DND-41 (cell line): Measurements from ENCODE around the gene POU2F3.
"Not testable (repeated sequence)": the region's sequence is repeated elsewhere in the genome, so short reads cannot be mapped to it uniquely, and the experiment has no call there.

Source experiments
- ATAC-seq: fragments of 200-7000 bp; cut with Tn5 transposase; 3 replicates; pipeline ENCODE4 v1.9.1; 2021; ENCODE audit warnings: low read depth; ENCODE audit not compliant: insufficient read depth
- DNase-seq: peaks from one replicate; pipeline ENCODE4 v3.0.0-alpha.2; 2020
- H2AFZ ChIP-seq: 2 replicates; pipeline ENCODE4 v1.6.0; 2012; ENCODE audit warnings: low read depth, low read length
- H3K27ac ChIP-seq: 2 replicates; pipeline ENCODE4 v1.5.1; 2012; ENCODE audit warnings: low read length, inconsistent platforms
- H3K27me3 ChIP-seq: fragments of 200-600 bp; sonication (generic); 2 replicates; pipeline ENCODE4 v1.6.0; 2012; ENCODE audit warnings: low read length, mild to moderate bottlenecking, inconsistent platforms; ENCODE audit not compliant: insufficient read depth, poor library complexity
- H3K36me3 ChIP-seq: 2 replicates; pipeline ENCODE4 v1.5.1; 2012; ENCODE audit warnings: low read length, inconsistent platforms; ENCODE audit not compliant: insufficient read depth
- H3K4me1 ChIP-seq: 2 replicates; pipeline ENCODE4 v1.5.1; 2012; ENCODE audit warnings: mild to moderate bottlenecking, low read length; ENCODE audit not compliant: insufficient read depth
- H3K4me2 ChIP-seq: 2 replicates; pipeline ENCODE4 v1.6.0; 2012; ENCODE audit warnings: mild to moderate bottlenecking, moderate library complexity, low read length, inconsistent platforms; ENCODE audit not compliant: insufficient read depth
- H3K4me3 ChIP-seq, 2 experiments: fragments of 200-600 bp in 1 of 2; shearing (Covaris generic) in 1 of 2; 2 replicates each; pipeline ENCODE4 v1.5.1; 2012 to 2016; ENCODE audit warnings: inconsistent platforms in 2 of 2, low read length in 2 of 2, mild to moderate bottlenecking in 2 of 2, low read depth in 1 of 2, moderate library complexity in 1 of 2
- H3K79me2 ChIP-seq: 2 replicates; pipeline ENCODE4 v1.6.0; 2012; ENCODE audit warnings: low read length, inconsistent platforms; ENCODE audit not compliant: insufficient read depth
- H3K9ac ChIP-seq: 2 replicates; pipeline ENCODE4 v1.6.0; 2012; ENCODE audit warnings: low read depth, mild to moderate bottlenecking, inconsistent platforms, low read length, moderate library complexity
- H3K9me3 ChIP-seq: 2 replicates; pipeline ENCODE4 v1.5.1; 2012; ENCODE audit warnings: low read length, moderate library complexity, mild to moderate bottlenecking, inconsistent platforms; ENCODE audit not compliant: insufficient read depth, severe bottlenecking
- H4K20me1 ChIP-seq: 2 replicates; pipeline ENCODE4 v1.6.0; 2012; ENCODE audit warnings: low read length; ENCODE audit not compliant: insufficient read depth
- EZH2 ChIP-seq: IDR thresholded peaks from 3 replicates; pipeline ENCODE4 v1.6.1; 2012; ENCODE audit warnings: borderline replicate concordance, low read depth, mild to moderate bottlenecking, moderate library complexity, low read length, inconsistent platforms; ENCODE audit not compliant: severe bottlenecking
- TF ChIP-seq, protein P1 (sequence below): IDR thresholded peaks from 2 replicates; pipeline ENCODE4 v1.5.1; 2012; ENCODE audit warnings: borderline replicate concordance, low read length, moderate library complexity, mild to moderate bottlenecking; ENCODE audit not compliant: poor library complexity, severe bottlenecking; ENCODE audit errors: extremely low read depth

Gene POU2F3

DNA sequence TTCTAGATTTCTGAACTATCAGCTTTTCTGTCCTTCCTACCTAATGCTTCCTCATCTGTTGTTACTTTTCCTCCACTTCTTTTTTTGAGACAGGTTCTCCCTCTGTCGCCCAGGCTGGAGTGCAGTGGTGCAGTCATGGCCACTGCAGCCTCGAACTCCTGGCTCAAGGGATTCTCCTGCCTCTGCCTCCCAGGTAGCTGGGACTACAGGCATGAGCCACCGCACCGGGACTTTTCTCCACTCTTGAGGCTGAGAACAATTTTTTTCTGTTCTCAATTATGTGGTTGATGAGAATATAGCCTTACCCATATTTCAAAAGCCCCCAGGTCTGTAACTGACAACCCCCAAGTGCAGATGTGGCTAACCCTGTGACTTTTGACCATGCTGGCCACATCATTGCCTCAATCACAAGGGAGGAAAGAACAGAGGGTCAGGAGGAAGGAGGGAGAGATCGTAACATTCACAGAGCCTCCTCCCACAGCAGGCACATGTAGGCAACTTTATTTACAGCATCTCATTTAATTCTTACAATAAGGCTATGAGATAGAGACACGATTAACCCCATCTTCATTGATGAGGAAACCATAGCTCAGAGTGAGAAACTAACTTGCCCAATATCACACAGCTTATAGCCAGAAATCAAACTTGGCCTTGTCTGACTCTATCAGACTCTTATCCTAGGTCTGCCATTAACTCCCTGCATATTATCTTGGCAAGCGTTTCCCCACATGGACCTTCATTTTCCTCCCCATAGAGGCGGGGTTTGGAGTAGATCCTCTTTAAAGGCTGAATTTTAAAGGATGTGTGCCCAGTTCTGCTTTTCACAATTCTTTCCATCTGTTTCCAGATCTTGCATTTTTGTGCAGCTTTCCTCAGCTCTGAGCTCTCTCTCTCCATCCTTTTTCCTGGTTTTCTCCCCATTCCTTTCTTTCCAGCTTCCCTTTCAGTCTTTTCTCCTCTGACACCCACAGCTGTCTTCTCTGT, 9.6 kb downstream of the POU2F3 start:
- no peaks in the 10 kb centered on the region for H3K79me2 ChIP-seq
- ATAC-seq = no peak
- H3K4me2 ChIP-seq = no peak overlapping the region
- H3K4me3 ChIP-seq = no peak overlapping the region
- no peak for DNase-seq
- H4K20me1 ChIP-seq = 0 out of 2 replicates have a peak, but pooled peaks cover 2% of the 10 kb centered on the region
- TF ChIP-seq EZH2 = no peak
- H3K9ac ChIP-seq = no peak overlapping the region
- H3K27me3 ChIP-seq = peaks cover 31% of the 10 kb centered on the region
- H3K4me1 ChIP-seq = no peaks in the 10 kb centered on the region
- no peak overlapping the region for H2AFZ ChIP-seq
- no peaks in the 10 kb centered on the region for H3K9me3 ChIP-seq
- H3K27ac ChIP-seq = no peak overlapping the region
- H3K36me3 ChIP-seq = no peaks in the 10 kb centered on the region

DNA sequence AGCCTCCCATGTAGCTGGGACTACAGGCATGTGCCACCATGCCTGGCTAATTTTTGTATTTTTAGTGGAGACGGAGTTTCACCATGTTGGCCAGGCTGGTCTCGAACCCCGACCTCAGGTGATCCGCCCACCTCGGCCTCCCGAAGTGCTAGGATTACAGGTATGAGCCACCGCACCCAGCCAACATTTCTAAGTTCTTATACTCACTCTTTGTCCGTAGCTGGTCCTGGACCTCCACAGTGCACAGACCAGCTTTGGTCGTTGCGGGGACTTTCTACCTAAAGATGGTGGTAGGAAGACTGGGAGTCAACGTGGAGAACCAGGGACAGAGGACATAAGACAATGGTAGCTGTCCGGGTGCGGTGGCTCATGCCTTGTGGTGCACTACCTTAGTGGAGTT, 13.4 kb downstream of the POU2F3 start:
- not testable (repeated sequence) for DNase-seq, H3K27ac ChIP-seq, H3K4me1 ChIP-seq, H2AFZ ChIP-seq, H3K4me2 ChIP-seq, H3K4me3 ChIP-seq, H3K9ac ChIP-seq, H3K9me3 ChIP-seq, H3K36me3 ChIP-seq, H3K79me2 ChIP-seq, H4K20me1 ChIP-seq, ATAC-seq
- peaks cover 43% of the 10 kb centered on the region for H3K27me3 ChIP-seq

DNA sequence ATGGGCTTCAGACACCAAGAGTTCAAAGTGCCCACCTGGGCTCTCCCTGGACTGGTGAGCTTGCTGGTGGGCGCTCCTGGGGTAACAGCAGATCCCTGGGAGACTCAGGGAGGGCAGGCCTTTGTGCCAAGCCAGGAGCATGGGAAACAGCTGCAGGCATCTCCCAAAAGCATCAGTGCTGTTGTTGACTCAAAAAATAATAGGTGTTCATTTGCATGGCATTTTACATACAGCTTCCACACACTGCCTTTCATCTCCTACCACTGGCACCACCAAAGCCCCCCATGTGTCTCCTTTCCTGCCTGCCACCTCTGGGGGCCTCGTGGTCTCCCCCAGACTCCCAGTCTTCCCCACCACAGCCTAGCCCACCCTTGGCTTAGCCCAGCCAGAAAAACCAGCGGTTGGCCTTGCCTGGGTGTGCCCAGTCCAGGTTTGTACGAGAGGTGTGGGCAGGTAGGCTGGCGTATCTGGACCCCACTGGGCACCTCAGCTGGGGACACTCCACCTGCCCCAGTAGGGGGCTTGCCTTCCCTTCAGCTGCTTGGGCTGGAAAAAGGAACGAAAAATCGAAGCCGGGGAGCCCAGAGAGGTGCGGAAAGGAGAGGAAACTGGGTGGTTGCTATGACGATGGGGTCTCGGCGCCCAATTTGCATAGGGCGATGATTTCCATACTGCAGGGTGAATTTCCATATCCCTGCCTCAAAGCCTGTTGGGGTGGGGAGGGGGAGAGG, 15.0 kb downstream of the POU2F3 start:
- Histone ChIP-seq H4K20me1 (peaks cover 5% of the 10 kb centered on the region; the same call in 1 of the 2 replicates), H3K9ac (no peak overlapping the region), H3K36me3 (no peaks in the 10 kb centered on the region), H2AFZ (no peak overlapping the region), H3K27ac (no peak overlapping the region), H3K27me3 (peaks cover 36% of the 10 kb centered on the region), H3K4me1 (no peaks in the 10 kb centered on the region), H3K79me2 (no peaks in the 10 kb centered on the region), H3K4me3 (no peak overlapping the region), H3K4me2 (no peak overlapping the region), H3K9me3 (no peaks in the 10 kb centered on the region)
- ATAC-seq (no peak), DNase-seq (peak; percentile 15)
- TF ChIP-seq EZH2 = no peak

DNA sequence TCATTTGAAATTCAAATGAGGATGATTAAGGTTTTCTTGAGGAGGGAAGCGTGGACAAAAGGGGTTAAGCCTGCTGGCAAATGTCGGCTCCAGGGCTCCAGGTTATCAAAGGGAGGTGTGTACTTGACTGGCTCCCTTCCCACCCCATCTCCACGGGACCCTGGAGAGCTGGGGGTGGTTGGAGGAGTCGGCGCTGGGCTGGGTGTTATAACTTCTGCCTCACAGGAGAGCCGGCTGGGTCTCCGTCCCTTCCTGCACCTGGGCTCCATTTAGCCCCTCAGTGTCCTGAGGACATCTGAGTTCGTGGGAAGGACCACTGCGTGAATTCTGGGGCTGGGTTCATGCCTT, 15.6 kb downstream of the POU2F3 start:
- Histone ChIP-seq H3K36me3 (no peaks in the 10 kb centered on the region), H3K79me2 (no peaks in the 10 kb centered on the region), H4K20me1 (peaks cover 5% of the 10 kb centered on the region; the same call in 1 of the 2 replicates), H3K9ac (no peak overlapping the region), H2AFZ (no peak overlapping the region), H3K4me2 (no peak overlapping the region), H3K27me3 (peaks cover 32% of the 10 kb centered on the region), H3K4me1 (no peaks in the 10 kb centered on the region), H3K4me3 (no peak overlapping the region), H3K9me3 (no peaks in the 10 kb centered on the region), H3K27ac (no peak overlapping the region)
- TF ChIP-seq, protein P1, sequence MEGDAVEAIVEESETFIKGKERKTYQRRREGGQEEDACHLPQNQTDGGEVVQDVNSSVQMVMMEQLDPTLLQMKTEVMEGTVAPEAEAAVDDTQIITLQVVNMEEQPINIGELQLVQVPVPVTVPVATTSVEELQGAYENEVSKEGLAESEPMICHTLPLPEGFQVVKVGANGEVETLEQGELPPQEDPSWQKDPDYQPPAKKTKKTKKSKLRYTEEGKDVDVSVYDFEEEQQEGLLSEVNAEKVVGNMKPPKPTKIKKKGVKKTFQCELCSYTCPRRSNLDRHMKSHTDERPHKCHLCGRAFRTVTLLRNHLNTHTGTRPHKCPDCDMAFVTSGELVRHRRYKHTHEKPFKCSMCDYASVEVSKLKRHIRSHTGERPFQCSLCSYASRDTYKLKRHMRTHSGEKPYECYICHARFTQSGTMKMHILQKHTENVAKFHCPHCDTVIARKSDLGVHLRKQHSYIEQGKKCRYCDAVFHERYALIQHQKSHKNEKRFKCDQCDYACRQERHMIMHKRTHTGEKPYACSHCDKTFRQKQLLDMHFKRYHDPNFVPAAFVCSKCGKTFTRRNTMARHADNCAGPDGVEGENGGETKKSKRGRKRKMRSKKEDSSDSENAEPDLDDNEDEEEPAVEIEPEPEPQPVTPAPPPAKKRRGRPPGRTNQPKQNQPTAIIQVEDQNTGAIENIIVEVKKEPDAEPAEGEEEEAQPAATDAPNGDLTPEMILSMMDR = no peak
- TF ChIP-seq EZH2 = no peak
- ATAC-seq = no peak
- no peak for DNase-seq
